NOMO-1 (cell line): ENCODE results near the gene THAP4.

Source experiments
- DNase-seq, 2 experiments: peaks; one replicate each; lab custom pipeline; 2025; ENCODE audit not compliant: unreplicated experiment in 2 of 2; lab: John Stamatoyannopoulos, UW

Gene THAP4

GRCh38 chr2:241553512-241553830, 83.5 kb downstream of the THAP4 start:
- no peak for DNase-seq

GRCh38 chr2:241551998-241552737, 84.8 kb downstream of the THAP4 start:
- DNase-seq = no peak

DNA sequence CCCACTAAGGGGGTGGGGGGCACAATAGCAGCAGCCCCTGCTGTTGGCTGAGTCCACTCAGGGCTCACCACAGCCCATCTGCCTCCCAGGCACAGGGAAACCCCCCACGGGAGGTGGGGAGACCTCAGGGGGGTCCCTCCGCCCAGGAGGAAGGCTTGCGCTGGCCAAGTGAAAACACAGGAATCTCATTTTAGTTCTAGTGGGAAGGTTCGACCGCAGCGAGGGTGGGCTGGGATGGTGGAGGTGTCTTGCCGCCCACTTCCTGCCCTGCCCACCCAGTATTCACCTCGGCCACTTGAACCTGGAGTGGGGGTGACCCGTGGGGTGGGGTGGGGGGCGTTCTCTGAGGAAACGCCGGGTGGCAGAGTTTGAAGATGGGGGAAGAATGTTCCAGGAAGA, 85.4 kb downstream of the THAP4 start:
- DNase-seq = no peak

- no peak for DNase-seq
These were observed 86.1 kb downstream of the THAP4 start for GRCh38 chr2:241550616-241551580.

DNA sequence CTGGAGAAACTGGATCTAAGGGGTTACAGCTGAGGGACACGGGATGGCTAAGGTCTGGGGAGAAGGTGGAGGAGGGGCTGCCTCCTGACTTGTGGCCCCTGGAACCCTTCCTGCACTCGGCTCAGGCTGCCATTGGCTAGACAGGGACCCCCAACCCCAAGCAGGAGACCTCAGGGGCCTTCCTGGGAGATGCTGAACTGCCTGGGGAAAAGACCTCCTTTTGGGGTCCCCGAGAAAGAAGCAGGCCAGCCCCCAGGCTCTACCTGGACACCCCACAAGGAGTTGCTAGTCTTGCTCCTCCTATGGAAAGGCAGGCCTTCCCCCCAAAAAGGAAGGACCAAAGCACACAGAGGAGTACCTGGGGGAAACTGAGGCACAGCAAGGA, 88.5 kb downstream of the THAP4 start:
- no peak for DNase-seq

DNA sequence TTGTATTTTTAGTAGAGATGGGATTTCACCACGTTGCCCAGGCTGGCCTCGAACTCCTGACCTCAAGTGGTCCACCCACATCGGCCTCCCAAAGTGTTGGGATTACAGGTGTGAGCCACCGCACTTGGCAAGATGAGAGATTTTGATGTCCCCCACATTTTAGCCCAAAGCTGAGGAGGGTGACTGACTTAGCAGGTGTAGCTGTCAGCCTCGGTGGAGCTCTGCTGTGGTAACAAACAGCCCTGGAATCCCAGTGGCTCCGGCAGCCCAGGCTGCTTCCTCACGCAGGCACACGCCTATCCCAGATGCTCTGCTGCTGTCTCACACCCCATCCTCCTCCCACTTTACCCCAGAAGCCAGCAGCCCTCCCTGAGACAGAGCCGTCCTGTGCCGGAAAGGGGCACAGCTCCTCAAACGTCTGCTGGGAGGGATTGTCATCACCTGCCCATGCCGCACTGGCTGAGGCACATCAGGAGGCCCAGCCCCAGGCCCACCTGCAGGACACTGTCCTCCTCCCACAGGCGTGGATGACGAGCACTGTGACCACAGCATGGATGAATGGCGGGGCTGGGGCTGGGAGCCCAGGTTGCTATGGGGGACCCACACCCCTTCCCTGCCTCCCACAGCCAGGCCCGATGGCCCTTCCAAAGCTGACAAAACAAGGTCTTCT, 89.0 kb downstream of the THAP4 start:
- no peak for DNase-seq

DNA sequence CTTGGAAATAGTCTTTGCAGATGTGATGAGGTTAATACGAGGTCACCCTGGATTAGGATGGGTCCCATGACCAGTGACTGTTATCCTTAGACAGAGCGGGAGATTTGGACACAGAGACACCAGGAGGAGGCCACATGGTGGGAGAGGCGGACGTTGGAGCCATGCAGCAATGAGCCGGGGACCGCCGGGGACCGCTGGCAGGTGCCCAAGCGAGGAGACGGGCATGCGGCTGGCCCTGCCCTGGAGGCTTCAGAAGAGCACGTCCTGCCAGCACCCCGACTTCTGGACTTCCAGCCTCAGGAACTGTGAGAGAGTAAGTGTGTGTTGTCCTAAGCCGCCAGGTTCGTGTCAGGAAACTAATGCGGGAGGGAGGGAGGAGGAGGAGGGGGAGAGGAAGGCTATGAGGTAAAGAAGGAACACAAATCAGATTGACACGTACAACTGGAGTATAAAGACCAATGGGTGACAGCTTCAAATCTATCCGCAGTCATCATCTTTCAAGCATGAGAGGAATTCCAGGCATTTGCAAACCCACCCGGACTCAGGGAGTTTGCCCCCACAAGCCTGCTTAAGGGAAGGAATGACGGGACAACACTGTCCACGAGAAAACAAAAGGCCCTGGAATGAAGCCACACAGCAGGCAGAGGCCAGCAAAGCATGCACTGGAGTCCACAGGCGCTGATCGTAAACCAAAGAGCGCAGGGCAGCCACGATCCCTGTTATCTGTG, 90.0 kb downstream of the THAP4 start:
- DNase-seq = no peak

- DNase-seq = no peak
These were observed 91.2 kb downstream of the THAP4 start for GRCh38 chr2:241545523-241546473.

DNA sequence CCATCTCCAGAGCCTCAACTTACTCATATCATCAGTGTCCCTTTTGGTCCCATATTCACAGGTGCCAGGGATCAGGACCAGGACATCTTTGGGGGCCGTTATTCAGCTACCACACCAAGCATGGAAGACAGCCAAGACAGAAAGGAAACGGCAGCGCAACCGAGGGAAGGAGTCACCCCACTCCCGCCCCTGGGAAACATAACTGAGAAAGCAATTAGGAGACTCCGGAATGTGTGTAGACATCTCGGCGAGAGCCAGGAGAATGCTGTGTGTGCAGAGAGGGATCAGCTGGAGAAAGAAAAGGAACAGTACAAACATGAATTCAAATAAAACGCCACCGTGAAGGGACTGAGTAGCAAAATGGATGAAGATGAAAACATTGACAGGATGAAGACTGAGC, 91.9 kb downstream of the THAP4 start:
- DNase-seq = no peak

DNA sequence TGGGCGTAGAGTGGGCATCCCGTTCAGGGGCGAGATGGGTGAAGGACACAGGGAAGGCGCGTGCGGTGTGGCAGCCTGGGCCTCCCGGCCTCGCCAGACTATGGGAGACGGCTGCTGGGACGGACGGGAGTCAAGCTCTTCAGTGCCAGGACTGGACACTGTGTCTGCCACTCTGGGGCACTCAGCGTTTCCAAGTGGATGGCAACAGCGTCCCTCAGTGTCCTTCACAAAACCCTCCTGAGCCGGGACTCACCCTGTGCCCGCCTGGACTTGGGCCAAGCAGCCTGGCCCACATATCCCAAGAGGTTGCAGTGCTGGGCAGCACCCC, 94.7 kb downstream of the THAP4 start:
- no peak for DNase-seq

DNA sequence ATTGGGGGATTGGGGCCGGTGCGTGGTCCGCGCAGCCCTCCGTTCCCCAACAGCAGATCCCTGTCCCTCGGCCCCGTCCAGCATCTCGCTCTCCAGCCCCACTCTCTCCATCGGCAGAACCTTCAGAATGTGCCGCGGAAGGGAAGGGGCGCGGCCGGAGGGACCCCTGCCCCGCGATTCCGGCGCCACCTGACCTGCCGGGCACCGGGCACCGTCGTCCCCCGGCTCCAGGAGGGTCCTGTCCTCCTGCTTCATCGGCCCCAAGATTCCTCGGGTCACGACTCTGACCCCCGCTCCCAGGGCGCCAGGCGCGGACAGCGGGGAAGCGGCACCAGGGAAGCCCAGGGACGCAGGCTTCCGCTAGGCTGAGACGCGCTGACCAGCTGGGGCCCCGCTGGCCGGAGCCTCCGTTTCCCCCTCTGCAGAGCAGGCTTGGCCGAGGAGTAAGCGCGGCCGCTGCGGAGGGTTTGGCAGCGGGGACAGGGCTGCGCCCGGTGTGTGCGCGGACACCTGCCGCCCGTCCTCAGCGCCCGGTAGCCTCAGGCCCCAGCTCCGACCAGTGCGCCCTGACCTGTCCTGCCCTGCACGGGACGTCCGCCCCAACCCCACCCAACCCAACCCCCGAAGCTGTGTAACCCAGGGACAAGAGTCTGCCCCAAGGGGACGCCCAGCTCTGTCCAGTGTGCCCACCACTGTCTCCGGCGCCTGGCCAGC, 95.2 kb downstream of the THAP4 start:
- no peak for DNase-seq

DNA sequence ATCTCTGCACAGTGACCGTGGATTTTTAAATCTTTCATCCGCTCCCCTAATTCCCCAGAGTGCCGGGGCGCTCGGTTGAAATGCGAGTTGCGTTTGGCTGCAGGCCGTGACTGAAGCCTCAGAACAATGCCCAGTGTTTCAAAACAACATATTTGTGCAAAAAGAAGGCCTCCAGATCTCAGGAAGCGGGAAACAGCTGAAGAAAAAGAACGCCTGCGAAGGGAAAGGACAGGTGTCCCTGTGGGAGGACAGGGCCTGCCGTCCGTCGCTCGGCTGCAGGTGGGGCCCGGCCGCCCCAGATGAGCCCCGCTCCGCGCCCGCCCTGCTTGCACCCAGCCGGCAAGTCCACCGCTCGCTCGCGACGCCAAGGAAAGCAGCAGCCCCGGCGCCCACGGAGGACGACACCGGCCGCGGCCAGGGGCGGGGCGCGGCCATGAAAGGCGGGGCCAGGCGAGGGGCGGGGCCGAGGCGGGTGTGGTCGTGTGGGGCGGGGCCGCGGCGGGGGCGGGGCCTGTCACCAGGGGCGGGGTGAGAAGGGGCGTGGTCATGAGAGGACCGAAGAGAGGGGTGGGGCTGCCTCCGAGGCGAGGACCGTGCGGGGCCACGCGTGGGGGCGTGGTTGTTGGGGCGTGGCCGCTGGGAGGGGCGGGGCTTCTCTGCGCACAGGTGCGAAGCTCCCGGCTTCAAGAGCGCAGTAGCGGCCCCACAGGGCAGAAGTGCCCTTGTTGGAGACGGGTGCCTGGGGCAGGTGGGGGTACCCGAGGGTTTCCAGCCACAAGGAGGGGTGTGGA, 96.0 kb downstream of the THAP4 start:
- DNase-seq = peak; percentile 13 to 21

- no peak for DNase-seq
These were observed 96.6 kb downstream of the THAP4 start for GRCh38 chr2:241540401-241540770.

GRCh38 chr2:241539616-241540374, 97.2 kb downstream of the THAP4 start:
- DNase-seq = no peak

DNA sequence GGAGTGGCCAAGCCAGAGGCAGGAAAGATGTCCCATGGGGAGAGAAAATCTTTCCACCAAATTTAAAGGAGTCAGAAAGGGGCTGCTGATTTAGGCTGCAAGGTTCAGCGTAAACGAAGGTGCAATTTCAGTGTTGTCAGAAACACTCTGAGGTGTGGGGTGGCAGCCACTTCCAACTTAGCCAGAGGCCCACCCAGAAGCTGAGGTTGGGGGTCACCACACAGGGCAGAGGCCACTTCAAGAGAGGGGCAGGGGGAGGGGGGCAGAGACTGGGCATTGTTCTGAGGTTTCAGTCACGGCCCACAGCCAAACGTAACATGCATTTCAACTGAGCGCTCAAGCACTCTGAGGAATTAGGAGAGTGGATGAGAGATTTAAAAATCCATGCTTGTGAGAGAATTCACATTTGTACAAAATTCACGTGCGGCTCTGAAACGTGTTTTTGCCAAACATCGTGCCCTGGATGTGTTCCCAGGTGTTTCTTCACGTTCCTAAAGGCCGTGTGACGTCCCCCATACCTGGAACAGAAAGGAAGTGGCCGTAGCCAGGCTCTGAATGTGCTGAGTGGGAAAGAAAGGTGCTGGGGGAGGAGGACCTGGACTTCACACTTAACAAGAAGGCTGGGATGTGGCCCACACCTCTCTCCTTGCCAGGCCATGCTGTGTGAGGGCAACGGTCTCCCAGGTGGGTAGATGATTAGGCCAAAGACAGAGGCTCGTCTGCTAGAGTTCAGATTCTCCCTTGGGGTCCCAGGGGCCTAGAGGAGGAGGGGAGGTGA, 97.9 kb downstream of the THAP4 start:
- no peak for DNase-seq

- DNase-seq = no peak
These were observed 100.9 kb downstream of the THAP4 start for GRCh38 chr2:241535871-241536655.
